ENCODE results near the gene TAX1BP3.
"Not testable (repeated sequence)": the region's sequence is repeated elsewhere in the genome, so short reads cannot be mapped to it uniquely, and the experiment has no call there.

- TF ChIP-seq, protein P1, sequence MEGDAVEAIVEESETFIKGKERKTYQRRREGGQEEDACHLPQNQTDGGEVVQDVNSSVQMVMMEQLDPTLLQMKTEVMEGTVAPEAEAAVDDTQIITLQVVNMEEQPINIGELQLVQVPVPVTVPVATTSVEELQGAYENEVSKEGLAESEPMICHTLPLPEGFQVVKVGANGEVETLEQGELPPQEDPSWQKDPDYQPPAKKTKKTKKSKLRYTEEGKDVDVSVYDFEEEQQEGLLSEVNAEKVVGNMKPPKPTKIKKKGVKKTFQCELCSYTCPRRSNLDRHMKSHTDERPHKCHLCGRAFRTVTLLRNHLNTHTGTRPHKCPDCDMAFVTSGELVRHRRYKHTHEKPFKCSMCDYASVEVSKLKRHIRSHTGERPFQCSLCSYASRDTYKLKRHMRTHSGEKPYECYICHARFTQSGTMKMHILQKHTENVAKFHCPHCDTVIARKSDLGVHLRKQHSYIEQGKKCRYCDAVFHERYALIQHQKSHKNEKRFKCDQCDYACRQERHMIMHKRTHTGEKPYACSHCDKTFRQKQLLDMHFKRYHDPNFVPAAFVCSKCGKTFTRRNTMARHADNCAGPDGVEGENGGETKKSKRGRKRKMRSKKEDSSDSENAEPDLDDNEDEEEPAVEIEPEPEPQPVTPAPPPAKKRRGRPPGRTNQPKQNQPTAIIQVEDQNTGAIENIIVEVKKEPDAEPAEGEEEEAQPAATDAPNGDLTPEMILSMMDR (IDR thresholded peaks at IDR 0.05; ENCODE audit: low read depth, low read length, missing input control), result not testable (repeated sequence)
- not testable (repeated sequence) for TF ChIP-seq MAX (IDR thresholded peaks at IDR 0.05)
Observed at GRCh38 chr17:3702041-3702539, 33.7 kb upstream of the TAX1BP3 start.

All from liver (tissue), 2 donors.